IPS-18c (cell line): Measurements from ENCODE around the gene HOXB8.

Experiments used
- H3K4me3 ChIP-seq: 2 replicates; pipeline ENCODE4 v1.7.0; 2013; ENCODE audit warnings: low read depth, mild to moderate bottlenecking, low read length, moderate library complexity; ENCODE audit not compliant: insufficient read depth
- H3K9me3 ChIP-seq: one replicate; pipeline ENCODE4 v1.6.1; 2013; ENCODE audit warnings: mild to moderate bottlenecking, low read length, moderate library complexity; ENCODE audit not compliant: control insufficient read depth, insufficient read depth

Gene HOXB8

DNA sequence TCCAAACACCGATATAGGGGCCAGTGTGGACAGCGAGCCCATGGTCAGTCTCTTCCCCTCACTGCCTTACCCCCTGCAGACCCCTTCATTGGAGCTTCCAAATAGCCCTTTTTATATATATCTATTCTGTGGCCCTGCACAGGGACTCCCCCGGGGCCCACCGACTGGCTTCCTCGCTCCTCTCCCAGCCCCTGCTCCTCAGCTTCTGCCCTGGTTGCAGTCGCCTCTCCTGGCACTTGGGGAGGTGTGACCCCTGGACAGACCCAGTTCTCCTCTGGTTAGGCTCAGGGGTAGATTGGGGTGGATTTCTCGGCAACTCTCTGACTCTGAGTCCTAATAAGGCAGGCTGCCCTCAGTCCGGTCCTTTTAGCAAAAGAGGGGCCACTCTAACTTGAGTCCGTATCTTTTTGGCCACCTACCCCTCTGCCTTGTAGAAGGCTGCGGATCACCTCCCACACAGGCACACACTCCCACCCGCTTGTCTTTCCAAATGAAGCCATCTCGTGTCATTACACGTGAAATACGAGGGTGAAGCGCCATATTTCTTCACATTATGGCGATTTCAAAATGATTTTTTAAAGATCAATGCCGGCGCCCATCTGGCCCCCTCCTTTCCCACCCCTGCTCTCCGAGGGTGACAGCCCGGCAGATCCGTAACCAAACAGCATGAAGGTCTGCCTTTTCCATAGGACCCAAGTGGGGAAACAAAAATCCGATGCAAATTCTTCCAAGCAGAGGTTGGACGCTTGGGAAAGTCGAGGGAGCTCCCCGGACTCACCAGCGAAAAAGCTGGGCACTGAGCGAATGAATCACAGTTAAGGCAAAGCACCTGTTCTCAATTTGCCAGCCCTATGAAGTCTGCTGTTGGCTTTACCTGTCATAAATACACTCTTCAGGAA, 12.8 kb upstream of the HOXB8 start:
- H3K9me3 ChIP-seq, result peaks cover 2% of the 10 kb centered on the region
- H3K4me3 ChIP-seq, result no peak overlapping the region

DNA sequence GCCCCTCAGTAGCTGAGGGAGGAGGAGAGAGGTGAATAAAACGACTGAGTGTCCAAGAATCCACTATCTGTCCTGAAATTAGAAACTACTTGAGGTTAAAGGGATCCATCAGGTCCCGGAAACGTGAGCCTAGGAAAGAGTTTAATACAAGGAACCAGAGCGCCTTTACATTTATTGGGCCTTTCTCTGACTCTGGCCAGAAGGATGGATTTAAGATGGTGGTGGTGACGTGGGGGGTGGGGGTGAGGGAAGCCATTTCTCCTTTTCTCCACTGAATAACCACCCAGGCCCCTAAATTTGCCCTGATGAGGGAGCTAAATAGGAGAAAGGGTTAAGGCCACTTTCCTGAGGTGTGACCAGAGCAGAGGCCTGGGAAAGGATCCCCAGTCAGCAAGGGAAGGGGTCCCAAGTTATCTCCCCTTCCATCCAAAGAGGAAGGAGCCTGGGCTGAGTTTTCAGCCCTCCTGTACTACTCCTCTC, 12.1 kb upstream of the HOXB8 start:
- peaks cover 2% of the 10 kb centered on the region for H3K9me3 ChIP-seq
- no peak overlapping the region; the same call in 1 of the 2 replicates for H3K4me3 ChIP-seq

DNA sequence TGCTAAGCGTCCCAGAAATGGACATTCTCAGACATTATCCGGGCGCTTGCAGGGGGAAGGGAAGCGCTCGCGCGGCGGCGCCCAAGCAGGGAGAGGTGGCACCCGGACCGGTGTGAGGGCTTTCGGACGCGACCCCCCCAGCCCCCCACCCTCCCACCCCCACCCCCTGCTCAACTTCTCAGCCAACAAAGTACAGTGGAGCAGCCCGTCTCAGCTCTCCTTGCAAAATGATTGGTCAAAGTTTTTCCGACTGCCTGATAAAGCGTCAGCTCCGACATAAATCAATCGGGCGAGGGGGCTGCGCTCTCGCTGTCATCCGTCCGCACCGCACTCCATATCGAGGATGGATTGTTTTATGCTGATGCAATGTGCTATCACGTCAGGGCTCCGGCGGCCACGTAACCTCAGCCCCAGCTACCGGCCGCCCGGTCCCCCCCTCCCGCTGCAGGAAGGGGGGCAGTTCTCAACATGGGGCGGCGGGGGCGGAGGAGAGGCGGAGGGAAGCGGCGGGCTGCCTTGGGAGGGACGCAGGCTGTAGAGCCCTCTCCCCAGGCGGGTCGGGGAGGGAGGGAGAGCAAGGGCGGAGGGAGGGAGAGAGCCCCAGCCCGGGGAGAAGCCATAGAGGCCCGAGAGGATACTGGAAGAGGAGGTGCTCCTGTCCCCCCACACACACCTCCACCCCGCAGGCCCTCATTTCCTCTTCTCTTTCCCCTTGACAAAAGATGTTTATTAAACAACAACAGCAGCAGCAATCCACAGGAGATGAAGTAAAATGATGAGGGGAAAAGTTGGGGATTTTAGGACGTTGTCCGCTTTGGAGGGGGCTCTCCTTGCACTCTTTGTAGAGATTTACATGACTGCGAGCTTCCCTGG, 11.4 kb upstream of the HOXB8 start, which contains the start of gene HOXB9:
Gene HOXB9, minus strand, starts transcription at position 114 of the 873 bp plus-strand sequence. Its CDS starts 89 bp downstream, at position 25.
- peak within 1 kb of the TSS; percentile 40 for H3K4me3 ChIP-seq
- peaks cover 3% of the 10 kb centered on the region for H3K9me3 ChIP-seq

DNA sequence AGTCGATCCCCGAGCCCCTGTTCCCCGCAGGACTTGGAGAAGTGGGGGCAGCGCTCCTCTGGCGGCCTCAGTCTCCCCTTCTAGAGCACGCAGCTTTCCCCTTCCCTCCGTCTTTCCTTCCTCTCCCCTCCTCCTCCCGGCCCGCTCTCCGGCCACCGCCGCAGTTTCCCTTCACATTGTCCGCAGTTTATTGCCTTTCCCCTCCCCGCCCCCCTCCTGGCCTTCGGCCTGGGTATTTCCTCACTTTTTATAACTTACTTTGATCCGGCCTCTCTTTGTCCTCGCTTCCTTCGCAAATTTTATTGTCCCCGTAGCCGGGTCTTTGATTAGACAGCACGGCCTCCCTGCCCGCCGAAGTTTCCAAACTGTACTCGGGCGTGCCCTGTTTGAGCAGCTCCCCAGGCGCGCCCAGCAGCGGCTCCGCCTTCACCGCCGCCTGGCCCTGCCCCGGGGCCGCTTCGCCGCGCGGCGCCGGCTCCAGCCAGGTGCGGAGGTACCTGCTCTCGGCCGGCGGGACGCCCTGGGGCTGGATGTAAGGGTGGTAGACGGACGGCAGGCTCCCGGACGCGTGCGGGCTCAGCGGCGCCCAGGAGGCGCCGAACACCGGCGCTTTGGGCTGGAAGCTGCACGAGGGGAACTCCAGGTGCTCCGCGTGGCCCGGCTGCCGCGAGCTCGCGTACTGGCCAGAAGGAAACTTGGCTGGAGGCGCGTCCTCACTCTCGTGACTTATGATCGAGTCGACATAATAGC, 10.6 kb upstream of the HOXB8 start:
- peak overlapping the region; percentile 40 for H3K4me3 ChIP-seq
- peaks cover 5% of the 10 kb centered on the region for H3K9me3 ChIP-seq

DNA sequence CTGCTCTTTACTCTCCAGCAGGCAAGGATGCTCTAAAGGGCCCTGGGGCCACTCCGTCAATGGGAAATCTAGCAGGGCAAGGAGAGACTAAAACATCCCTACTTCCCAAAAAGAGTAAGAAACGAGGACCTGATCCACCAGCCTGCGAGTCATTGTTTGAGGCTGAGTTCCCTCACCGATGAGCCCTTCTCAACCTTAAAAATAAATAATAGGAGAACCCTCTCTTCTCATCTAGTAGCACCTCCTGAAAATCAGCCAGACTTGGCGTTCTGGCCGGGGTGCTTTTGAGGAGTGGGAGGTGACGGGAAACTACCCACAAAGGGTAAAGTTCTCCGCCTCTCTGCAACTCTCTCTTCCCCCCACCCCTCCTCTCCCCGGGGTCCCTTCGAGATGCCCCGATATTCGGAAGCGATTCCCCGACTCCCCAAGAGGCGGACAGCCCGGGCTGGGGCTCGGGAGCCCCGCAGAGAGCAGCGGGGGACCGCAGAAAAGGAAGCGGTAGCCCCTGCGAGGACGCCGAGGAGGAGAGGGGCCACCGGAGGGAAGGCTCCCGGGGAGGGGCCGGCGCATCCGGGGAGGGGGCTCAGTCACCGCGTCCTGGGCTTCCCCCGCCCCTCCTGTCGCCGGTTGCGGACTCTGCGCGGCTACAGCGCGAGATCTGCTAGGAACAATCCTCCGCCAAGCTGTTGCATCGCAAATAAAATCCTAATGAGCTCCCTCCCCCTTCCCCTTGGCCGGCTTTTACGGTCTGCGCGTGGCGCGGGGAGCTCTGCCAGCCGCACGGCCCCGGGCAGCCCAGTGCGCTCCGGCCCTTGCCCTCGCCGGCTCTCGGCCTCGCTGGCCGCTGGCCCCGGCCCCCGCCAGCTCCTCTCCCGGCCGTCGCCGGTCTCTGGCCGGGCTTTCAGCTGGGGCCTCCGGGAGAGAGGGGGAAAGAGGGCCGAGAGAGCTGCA, 9.7 kb upstream of the HOXB8 start:
- peak overlapping the region; percentile 40 for H3K4me3 ChIP-seq
- peaks cover 5% of the 10 kb centered on the region for H3K9me3 ChIP-seq

DNA sequence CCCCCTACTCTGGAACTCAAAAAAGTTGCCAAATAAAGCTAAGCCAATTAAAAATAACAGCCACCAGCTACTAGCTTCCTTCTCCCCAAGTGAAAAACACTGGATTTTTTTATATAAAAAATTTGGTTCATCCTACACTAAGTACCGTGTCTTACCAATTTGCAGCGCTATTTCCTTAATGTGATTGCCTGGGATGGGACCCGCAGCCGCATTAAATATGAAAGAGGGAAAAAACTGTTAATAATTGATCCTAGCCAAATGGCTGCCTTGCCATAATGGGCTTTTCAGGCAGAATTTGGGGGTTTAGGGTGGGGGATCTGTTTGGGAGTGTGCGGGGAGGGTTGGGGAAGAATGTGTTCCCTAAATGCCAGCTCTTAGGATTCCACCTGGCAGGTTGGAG, 9.0 kb upstream of the HOXB8 start:
- peaks cover 5% of the 10 kb centered on the region for H3K9me3 ChIP-seq
- H3K4me3 ChIP-seq, result no peak overlapping the region

DNA sequence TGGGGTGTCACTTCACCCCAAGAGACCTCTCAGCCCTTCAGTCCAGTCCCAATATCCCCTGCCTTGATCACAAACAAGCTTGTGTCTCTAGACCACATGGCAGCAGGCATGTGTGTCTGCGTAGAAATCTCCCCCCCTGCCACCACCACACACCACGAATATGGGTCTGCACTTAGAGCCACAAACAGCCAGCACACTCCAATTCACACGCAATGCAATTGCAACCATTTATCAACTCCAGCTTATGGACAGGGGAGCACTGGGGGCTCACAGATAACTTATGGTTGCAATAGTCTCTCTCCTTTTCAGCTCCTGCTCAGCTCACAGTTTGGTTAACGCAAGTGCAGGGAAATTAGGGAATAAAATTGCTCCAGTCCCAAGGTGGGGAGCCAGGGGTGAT, 8.5 kb upstream of the HOXB8 start:
- Histone ChIP-seq H3K4me3 (no peak overlapping the region), H3K9me3 (peaks cover 5% of the 10 kb centered on the region)

DNA sequence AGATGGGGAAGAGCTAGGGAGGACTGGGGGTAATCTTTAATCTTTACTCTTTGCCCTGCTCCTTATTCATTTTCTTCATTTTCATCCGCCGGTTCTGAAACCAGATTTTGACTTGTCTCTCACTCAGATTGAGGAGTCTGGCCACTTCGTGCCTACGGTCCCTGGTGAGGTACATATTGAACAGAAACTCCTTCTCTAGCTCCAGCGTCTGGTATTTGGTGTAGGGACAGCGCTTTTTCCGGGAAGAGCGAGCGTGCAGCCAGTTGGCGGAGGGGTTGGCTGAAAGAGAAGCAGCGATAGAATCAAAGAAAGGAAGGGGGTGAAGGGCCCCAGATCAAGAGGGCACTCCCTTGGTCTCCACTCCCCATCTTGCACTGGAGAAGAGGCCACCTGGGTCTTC, 7.8 kb upstream of the HOXB8 start:
- Histone ChIP-seq H3K4me3 (no peak overlapping the region), H3K9me3 (peaks cover 5% of the 10 kb centered on the region)

DNA sequence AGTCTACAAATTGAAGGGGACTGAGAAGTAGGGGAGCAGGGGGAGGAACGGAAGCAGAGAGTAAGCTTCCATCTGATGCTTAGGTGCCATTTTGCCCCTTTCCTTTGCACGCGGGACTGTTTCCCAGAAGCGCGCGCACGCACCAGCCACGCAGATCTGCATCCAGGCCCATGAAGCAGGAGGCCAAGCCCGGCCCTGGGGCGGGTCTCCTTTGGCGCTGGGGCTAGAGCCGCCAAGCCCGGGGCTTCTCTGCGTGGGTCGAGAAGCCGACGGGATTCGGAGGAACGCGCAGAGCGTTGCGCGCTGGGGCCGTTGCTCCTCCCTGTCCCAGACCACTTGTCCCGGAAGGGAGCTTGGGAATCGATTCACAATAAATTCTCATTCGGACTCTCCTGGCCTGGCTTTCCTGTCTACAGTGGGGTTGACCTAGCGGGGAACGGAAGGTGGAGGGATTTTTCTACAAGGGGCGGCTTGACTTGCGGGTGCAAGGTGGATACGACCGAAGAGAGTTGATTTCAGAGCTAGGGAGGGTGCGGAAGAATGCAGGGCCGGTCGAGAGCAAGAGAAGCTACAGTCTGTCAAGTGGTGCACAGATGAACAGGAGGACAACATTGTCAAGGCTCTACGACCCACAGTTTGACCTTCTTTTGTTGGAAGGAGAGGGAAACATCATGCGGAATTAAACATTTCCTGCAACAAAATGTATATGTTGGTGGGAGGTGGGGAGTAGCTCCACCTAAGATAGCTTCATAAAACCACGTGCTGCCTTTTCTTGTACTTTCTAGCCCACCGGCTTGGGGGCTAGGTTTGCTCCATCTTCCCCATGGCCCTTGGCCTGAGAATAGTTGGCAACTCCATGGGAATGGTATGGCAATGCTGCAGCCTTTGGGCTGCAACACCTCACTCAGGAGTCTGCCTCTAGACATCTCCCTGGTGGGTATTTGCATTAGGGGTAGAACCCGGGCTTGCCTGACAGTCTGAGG, 6.6 kb upstream of the HOXB8 start:
- Histone ChIP-seq H3K4me3 (no peak overlapping the region), H3K9me3 (peaks cover 5% of the 10 kb centered on the region)

DNA sequence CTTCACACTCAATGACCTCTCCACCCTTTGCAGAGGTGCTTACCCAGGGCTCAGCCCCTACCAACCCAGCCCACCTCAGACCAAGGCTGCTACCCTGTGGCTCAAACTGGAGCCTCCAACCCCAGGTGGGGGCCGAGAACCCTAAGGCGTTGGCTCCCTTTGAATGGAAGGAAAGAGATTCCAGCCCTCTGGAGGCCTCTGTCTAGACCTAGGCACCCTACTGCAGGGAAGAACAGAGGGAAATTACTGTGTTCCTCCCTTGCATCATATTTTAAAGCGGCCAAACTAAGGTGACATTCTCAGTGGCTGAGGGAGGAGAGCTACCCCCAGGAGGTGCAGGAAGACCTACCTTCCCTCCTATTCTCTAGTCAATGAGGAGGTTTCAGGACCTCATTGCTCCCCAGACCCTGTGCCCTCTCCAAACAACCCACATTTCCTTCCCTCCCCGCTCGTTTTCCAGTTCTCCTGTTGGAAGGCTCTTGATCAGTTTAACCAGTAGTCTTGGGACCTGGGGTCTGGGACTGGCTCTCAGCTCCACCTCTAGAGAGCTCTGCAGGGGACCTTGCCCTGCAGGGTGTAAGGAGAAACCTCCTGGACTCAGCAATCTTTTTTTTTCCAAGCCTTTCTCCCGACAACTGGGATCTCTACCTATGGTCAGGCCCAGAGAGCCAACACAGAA, 5.5 kb upstream of the HOXB8 start:
- no peak overlapping the region for H3K4me3 ChIP-seq
- H3K9me3 ChIP-seq, result peaks cover 4% of the 10 kb centered on the region

DNA sequence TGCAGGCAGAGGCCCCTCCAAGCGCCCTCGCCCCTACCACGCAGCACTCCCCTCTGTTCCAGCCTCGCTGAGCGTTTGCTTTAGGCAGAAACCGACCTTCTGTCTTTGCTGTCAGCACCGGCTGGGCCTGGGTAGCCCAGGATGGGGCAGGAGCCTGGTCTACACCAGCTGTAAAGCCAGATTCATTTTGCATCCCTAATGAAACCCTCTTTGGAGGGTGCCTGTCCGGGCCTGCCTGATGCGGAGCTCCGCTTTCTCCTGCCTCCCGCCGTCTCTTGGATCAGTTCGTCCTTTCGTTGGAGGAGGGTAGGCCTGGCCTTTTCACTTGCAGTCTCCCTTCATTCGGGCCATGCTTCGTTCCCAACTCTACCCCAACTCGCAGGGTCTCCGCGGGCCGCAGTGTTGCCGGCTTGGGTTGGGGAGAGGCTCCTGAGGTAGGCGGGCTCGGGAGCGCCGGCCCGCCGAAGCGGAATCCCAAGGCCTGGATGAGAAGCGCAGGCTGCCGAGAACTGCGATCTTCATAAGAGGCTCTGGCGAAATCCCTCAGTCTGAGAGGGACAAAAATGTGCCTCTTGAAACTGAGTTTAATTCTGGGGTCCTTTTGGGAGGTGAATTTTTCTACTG, 4.8 kb upstream of the HOXB8 start:
- peaks cover 3% of the 10 kb centered on the region for H3K9me3 ChIP-seq
- H3K4me3 ChIP-seq, result no peak overlapping the region

DNA sequence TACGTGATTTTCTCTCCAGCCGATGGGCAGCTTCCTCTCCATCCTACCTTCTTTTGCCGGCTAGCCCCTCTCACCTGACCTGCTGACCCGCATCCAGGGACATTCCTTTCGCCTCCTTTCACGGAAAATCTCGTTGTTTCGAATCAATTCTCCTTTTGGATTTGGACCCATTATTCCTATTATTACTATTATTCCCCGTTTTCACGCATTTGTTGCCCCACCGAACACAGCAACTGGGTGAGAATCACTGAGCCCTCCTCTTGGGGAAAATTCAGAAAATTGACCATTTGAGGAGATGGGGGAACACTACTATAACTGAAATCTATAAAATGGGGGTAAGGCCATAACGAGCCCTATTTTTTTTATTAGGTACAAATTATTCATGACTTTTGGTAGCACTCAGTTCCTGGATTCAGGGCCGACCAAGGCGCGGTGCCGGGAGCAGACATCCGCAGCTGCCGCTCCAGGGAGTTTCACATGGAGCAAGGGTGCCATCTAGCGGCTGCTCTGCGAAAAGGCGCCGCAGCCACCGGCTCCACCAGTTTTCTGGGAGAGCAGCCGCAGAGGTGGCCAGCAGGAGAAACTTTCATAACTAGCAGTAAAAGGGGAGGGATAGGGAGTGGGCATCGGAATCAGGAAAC, 3.3 kb upstream of the HOXB8 start:
- H3K4me3 ChIP-seq, result no peak overlapping the region
- peaks cover 3% of the 10 kb centered on the region for H3K9me3 ChIP-seq

DNA sequence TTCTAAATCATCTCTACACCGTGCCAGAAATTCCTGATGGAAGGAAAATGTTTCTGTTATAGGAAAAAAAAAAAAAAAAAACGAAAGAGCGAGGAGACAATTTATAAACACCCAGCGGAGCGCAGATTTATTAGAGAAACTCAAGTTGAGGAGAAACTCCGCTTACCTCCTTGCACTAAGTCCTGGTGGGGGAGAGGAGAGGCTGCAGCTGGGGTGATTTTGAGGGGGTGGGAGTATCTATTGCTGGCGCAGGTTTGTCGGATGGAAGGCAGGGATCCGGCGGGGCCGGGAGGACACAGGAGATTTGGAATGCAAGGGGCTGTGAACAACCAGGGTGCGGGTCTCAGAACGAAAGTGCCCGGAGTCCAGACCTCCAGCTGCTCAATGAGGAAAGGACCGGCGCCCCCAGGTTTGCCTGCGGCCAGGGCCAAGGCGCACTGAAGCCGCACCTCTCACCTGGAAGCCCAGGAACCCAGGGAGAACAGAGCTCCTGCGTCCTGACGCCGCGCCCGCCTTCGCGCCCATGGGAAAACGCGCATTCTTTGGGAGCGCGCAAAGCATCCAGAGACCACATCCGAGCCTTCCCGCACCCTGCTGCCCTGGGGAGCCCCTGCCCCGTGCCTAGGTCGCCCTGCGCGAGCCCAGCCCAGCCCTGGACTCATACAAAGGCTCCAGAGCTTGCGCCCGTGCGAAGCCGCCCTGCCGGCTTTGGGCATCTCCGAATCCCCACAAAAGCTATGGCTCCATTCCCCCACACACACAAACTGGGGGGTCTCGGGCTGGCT, 2.6 kb upstream of the HOXB8 start:
- H3K9me3 ChIP-seq, result peaks cover 3% of the 10 kb centered on the region
- no peak overlapping the region for H3K4me3 ChIP-seq
